Kasumi-1 (cell line): ENCODE results near the gene WHAMM.
"Not testable (repeated sequence)": the region's sequence is repeated elsewhere in the genome, so short reads cannot be mapped to it uniquely, and the experiment has no call there.

Experiments
- DNase-seq, 2 experiments: peaks; one replicate each; lab custom pipeline; 2025; lab: John Stamatoyannopoulos, UW

The WHAMM gene

DNA sequence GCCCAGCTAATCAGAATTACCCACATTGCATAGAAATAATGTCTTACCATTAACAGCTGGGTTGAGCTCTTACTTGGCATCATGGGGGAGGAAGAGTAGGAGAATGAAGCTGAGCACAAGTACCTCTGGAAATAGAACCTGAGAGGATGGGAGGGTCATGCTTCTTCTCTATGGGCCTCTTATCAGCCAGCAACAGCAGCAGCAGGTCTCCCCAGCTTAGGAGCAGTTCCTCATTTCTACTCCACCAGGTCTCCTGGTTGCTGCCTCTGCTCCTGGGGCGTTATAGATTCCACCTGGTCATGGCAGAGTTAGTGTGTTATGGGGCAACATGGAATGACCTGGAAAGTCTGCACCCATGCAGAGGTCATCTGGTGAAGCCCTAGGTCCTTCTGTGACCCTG, 6.9 kb upstream of the WHAMM start:
- DNase-seq: peak; percentile 34 to 41

DNA sequence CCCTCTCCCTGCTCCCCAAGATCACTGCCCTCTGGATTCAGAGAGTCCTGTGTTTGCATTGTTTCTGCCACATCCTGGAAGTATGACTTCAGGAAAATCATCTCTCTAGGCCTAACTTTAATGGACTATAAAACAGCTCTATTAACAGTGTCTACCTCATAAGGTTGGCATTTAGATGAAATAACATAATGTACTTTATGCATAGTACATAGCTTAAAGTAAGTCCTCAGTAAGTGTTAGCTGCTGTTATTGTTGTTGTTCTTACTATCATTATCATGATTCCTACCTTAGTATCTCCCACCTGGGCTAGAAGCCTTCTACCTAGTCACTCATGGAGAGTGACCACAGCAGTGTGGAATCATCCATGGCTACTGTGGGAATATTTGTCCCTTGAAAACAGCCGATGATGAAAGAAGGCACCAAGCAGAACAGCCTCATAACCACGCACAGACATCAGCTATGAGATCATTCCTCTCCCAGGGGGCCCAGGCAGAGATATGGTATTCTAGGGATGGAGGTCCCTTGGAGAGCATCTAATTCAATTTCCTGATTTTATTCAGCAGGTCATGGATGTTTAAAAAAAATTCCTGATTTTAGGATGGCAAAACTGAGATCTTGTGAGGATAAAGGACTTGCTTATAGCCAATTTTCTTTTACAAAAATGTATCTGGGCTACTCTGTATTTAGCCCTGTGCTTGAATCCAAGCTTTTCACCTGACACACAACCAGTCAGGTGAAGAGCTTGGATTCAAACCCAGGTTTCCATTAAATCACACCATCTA, 5.4 kb upstream of the WHAMM start:
- no peak for DNase-seq

DNA sequence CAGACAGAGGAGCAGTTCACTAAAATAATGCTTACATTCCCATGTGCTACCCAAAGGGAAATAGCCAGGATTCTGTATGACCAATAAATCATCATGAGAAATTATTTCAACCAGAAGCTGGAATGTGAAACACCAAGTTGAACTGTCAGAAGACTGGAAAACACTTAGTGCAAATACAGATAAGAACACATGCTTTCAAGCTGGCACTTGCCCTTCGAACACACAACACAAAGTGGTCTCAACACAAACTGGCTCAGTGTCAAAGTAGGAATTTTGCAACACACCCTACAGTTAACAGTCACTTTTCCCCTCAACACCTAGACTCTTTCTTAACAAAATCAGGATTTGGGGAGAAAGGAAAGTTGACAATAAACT, 4.9 kb upstream of the WHAMM start:
- DNase-seq: no peak

DNA sequence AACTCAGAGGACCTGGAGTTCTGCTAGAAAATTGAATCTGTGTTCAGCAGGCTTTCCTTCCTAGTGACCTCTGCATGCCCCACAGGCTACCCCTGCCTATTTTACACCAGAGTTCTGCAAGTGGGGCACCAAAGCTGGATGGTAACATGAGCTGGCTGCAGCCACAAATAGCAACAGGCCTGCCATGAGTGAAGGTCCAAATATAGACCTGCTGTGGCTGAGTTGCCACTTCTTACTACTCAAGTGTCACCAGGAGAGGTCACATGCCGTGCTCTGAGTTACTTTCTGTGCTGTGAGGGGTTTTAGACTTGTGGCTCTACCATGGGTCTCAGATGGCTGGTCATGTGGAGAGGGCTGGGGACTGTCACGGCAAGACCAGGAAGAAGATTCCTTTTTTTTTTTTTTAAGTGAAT, 3.4 kb upstream of the WHAMM start, which contains the start of gene FSD2:
TSS of gene FSD2 (minus strand) at position 76 of the 413 bp plus-strand sequence. CDS start 18,679 bp downstream, outside the sequence.
- DNase-seq: peak; percentile 67 to 77

DNA sequence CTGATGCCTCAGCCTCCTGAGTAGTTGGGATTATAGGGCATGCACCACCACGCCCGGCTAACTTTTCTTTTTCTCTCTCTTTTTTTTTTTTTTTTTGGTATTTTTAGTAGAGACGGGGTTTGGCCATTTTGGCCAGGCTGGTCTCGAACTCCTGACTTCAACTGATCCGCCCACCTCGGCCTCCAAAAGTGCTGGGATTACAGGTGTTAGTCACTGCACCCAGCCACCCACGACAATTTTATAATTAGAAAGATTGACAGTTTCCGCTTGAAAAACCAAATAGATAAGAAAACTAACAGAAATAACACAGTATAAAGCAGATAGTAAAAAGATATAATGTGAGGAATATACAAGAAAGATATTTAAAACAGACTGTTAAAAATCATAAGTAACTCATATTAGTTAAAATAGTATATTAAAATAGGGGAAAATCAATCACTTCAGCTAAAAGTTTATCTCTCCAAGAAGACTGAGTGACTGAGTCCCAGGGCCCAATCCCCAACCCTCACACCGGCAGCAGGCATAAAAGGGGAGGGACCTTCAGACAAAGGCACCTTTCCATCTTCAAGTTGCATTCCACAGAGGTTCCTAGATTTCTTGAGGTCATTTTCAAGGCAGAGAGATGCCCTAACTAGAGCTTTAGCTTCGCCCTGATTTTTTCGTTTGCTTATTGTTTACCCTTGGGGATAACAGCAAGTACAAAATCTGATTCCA, 1.4 kb upstream of the WHAMM start:
- DNase-seq: no peak

DNA sequence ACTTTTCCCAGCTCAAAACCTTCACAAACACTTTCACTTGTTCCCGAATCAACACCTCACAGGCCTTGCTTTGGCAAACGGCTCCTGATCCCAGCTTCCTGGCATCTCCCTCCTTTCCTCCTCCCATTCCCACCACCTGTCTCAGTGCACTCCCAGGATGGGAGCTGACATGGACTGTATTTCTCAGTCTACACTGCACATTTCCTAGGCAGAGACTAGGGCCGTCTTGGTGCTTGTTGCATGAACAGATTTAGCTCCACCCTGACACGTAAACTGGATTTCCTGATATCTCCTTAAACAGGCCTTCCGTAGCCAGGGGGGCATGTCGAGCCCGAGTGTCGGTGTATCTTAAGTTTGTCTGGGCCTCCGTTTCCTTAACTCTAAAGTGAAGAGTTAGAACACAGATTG, 790 bp upstream of the WHAMM start:
- no peak for DNase-seq

DNA sequence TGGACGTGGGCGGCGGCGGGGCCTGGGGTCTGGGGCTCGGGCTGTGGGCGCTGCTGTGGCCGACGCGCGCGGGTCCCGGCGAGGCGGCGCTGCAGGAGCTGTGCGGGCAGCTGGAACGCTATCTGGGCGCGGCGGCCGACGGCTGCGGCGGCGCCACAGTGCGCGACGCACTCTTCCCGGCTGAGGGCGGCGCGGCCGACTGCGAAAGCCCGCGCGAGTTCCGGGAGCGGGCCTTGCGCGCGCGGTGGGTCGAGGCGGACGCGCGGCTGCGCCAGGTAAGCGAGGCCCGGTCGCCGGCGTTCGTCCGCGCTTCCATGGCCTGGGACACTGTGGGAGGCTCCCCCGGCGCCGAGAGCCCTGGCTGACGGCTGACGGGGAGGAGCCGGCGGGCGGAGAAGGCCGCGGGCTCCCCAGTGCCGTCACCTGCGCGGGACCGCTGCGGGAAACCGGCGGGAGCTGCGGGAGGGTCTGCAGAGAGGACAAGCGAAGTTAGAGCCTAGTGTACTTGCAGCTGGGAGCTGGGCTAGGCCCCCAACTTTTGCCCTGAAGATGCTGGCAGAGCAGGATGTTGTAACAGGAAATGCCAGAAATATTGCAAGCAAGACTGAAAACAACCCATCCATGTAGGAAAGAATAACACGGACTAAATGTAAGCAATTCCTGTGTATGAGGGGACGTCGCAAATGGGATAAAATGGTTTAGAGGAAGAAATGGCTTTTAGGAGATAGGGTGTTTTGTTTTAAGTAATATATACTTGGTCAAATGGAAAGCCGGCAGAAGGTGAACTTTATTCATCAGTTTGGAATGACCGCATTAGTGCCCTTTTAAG, 847 bp downstream of the WHAMM start:
- DNase-seq: peak; percentile 55 to 56

DNA sequence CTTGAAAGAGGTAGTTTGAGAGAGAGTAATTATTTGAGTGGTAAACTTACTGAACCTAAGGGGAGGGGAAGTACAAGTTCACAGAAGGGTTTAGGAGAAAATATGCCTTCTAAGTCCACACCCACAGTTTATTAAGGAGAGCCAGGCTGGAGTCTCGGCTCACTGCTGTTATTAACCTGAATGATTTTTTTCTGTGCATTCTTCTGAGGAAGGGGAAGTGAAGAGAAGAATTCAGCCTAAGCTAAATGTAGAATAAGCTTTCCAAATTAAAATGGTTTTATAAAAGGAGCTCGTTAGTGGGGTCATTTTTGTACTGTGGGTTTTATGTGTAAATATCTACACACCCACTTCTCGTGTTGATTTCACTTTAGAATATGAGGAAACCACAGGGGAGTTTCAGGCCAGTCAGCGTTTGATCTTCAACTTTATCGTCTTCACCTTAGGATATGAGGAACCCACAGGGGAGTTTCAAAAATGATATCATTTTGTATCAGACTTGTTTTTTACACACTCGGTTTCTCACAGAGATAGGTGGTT, 1.5 kb downstream of the WHAMM start:
- DNase-seq: peak; percentile 55 to 56

DNA sequence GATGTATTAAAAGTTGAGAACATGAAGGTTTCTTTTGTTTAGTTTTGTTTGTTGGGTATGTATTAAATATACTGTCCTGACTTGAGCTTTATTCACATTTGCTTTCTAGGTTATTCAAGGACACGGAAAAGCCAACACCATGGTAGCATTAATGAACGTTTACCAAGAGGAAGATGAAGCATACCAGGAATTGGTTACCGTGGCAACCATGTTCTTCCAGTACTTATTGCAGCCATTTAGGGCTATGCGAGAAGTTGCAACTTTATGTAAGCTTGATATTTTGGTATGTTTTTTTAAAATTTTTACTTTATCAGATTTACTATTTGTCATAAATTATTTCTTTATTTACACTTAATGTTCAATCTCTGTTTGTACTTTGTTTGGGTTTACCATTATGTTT, 3.6 kb downstream of the WHAMM start:
- DNase-seq: no peak

DNA sequence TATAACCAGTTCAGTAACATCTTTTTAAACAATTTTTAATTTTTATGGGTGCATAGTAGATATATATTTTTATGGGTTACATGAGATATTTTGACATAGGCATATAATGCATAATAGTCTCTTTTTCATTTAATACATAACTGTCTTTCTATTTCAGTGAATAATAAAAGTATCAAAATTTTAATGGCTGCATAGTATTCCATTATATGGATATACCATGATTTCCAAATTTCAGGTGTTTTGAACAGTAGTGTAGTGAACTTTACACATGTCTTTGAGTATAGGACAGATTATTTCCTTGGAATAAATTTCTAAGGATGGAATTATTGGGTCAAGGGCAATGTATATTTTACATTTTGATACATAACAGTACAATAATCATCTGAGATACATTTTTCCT, 10.7 kb downstream of the WHAMM start:
- no peak for DNase-seq

DNA sequence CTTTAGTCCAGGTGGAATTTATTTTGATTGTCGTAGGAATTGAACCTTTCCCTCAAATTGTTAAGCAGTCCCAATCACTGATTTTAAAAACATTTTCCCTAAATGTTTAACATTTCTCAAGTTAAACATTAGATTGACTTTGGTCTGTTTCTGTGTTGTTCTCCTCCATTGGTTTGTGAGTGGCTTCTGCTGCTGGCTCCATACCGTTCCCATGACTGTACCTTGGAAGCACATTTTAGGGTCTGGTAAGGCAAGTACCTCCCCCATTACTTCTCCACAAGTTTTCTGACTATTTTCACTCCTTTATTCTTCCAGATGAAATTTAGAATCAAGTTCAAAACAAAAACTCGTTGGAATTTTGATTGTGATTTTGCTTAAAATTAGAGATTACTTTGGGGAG, 12.0 kb downstream of the WHAMM start:
- DNase-seq: not testable (repeated sequence)

DNA sequence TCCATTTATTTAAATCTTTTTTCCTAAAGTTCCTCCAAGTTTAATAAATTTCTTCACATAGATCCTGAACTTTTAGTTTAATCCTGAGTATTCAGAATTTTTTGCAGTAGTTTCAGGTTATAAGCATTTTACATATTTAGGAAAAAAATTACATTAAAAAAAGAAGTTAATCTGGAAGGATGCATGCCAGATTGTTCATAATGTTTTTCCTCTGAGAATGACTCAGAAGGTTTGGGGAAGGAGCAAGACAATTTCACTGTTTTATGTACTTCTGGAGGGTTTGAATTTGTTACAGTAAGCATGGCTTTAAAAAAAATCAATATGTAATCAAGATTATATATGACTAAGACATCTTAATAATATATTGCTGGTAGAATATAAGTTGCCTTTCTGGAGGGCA, 12.4 kb downstream of the WHAMM start:
- DNase-seq: not testable (repeated sequence)

DNA sequence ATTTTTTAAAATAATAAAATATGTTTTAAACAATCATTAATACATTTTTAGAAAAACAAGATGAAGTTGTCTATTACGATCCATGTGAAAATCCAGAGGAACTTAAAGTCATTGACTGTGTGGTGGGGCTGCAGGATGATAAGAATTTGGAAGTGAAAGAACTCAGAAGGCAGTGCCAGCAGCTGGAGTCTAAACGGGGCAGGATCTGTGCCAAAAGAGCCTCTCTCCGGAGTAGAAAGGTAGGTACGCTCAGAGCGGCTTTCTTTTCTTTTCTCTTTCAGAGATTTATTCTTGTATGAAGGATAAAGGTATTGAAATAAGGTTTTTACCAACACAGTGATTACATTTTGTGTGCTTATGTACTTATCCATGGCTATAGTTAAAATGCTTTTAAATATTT, 13.6 kb downstream of the WHAMM start:
- no peak for DNase-seq

DNA sequence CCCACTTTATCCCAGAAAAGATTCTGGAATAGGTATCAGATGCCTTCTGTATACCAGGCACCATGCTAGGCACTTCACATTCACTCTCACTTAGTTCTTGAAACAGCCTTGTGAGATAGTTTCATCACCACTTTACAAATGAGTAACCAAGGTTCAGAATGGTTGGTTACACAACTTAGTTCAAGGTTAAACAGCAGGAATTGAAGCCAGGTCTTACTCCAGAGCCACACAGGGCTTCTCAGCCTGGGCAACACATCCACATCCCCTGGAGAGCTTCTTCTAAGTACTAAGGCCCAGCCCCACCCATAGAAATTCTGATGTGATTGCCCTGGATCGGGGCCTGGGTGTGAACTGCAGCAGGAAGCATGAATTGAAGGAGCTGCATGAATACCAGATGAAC, 18.6 kb downstream of the WHAMM start:
- DNase-seq: no peak

DNA sequence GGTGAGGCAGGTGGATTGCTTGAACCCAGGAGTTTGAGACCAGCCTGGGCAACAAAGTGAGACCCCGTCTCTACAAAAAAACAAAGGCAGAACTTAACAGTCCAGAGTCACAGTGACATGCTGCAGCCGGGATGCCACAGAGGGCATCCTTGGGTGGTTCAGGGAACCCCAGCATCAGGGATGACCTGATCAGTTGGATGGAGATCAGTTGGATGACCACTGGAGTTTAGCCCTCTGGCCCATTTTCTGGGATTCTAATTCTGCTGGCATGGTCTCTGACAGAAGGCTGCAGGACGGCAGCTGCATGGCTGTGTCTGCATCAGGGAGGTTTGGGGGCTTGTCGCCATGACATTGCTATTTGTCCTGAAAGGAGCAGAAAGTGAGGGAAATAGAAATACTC, 19.8 kb downstream of the WHAMM start:
- DNase-seq: no peak

DNA sequence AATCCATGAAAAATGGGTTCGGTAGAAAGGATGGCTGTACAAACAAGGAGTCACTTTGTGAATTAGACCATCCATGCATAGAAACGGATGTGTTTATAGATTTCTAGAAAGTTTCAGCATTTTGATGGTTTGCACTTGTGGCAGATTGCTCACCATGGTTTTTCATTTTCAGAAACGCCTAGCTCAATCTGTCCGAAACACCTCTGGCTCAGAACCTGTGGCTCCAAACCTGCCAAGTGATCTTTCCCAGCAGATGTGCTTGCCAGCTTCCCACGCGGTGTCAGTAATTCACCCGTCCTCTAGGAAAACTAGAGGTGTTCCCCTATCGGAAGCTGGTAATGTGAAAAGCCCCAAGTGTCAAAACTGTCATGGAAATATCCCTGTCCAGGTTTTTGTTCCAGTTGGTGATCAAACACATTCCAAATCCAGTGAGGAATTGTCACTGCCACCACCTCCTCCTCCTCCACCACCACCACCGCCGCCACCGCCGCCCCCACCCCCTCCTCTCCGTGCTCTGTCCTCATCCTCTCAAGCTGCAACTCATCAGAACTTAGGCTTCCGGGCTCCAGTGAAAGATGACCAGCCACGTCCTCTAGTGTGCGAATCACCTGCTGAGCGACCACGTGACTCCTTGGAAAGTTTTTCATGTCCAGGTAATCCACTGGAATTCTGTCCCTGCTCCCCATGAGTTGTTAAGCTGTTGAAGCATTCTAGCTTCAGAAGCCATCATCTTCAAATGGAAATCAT, 21.2 kb downstream of the WHAMM start:
- DNase-seq: no peak

DNA sequence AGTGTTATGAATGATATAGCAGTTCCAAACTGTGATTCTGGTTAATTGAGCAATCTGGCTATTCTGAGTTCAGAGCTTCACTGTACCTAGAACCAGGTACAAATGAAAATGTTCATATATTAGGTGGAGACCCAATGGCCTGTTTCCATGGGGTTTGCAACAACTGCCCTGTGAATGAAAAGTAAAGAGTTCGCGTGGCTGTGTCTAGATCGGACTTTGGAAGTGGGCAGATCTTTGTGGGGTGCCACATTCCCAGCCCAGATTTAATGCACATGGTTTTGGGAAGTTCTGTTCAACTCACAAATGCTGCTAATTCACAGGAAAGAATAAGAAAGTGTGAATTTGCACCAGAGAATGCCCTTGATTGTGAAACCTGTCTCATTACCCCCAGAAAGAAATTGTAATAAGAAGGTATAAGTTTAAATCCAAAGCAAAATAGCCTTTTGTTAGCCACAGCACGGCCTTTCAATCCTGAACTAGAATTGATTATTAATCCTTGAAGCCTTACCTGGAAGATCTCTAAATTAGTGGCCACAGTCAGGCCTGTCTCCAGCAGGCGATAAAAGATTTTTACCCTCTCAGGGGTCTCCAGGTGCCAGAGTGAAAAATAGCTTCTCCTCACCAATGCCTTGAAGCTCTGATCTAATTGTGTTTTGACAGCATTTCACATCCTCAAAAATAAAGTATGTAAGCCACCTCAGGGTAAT, 22.6 kb downstream of the WHAMM start:
- no peak for DNase-seq

DNA sequence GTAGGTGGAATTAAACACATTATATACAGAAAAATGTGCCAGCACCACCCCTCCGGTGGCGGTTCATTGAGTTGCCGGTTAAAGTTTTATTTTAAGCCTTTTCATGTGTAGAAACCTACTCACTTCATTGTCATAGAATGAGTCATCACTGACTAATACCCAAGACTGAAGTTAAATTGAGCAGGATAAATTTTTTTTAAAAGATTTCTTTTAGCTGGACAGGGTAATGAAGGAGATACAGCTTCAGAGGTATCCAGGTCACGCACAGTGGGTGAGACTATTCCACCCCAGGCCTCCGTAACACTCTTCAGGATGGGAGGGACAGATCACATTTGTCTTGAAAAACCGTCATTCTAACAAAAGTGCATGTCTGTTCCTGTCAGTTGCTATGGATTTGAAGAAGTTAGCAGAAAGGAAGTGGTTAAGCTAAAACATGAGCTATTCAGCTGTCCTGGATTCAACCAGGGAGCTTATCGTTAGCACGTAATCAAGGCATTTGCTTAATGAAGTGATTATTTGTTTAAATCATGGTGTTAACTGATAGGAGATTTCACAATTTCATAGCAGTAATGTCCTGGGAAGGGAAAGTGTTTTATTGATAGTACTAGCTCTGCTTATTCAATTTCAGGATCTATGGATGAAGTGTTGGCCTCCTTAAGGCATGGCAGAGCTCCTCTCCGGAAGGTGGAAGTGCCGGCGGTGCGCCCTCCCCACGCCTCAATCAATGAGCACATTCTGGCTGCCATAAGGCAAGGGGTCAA, 23.4 kb downstream of the WHAMM start:
- peak; percentile 94 to 97 for DNase-seq

DNA sequence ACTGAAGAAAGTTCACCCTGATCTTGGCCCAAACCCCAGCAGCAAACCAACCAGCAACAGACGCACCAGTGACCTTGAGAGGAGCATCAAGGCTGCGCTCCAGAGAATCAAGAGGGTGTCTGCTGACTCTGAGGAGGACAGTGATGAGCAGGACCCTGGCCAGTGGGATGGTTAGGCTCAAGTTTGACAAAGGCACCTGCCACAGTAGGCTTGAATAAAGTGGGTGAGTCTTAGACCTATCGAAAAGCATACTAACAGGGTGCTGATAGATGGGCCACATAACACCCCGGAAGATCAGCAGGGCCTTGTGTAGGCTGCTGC, 23.9 kb downstream of the WHAMM start:
- peak in 1 of 2 experiments; percentile 49 for DNase-seq

DNA sequence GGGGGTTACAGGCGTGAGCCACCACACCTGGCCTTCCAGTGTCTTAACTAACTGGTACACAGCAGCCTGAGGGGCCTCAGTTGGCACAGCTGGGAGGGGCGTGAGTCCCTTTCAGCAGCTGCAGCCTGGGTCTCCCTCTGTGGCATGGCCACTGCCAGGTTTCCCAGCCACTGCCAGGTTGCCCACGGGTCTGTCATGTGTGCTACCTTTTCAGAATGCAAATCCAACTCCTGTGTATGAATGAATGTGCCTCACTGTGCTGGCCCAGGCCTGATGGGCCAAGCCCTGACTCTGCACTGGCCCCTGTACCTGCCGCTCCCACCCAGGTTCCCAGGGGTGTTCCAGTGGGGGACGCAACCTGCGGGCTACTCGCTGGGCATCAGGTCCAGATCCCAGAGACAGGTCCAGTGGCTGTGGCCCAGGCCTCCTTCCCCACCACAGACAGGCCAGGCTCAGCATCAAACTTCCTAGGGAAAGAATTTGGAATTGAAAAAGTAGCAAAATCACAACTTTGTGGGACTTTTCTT, 26.0 kb downstream of the WHAMM start:
- no peak for DNase-seq
